ENCODE results near the gene SAFB.
"Not testable (repeated sequence)": the region's sequence is repeated elsewhere in the genome, so short reads cannot be mapped to it uniquely, and the experiment has no call there.

The SAFB gene

GRCh38 chr19:5595129-5595528 lies 27.8 kb upstream of the SAFB start:
- no peak for DNase-seq (ENCODE audit: low read depth, low spot score)

- DNase-seq (ENCODE audit: low read depth, low spot score), result no peak
These were observed 27.1 kb upstream of the SAFB start for GRCh38 chr19:5595745-5596144.

GRCh38 chr19:5600797-5601196 lies 22.1 kb upstream of the SAFB start:
- no peak for DNase-seq (ENCODE audit: low read depth, low spot score)

- DNase-seq (ENCODE audit: low read depth, low spot score), result no peak
These were observed 19.3 kb upstream of the SAFB start for GRCh38 chr19:5603626-5604025.

- no peak for DNase-seq (ENCODE audit: low read depth, low spot score)
These were observed 17.5 kb upstream of the SAFB start for GRCh38 chr19:5605362-5605761.

GRCh38 chr19:5607318-5608275 lies 15.3 kb upstream of the SAFB start:
- DNase-seq (ENCODE audit: low read depth, low spot score), result no peak

- DNase-seq (ENCODE audit: low read depth, low spot score), result no peak
These were observed 14.6 kb upstream of the SAFB start for GRCh38 chr19:5608291-5608690.

- not testable (repeated sequence) for DNase-seq (ENCODE audit: low read depth, low spot score)
These were observed 14.1 kb upstream of the SAFB start for GRCh38 chr19:5608766-5609165.

GRCh38 chr19:5609881-5610448 lies 12.9 kb upstream of the SAFB start:
- DNase-seq (ENCODE audit: low read depth, low spot score), result no peak

GRCh38 chr19:5612891-5613865 lies 9.7 kb upstream of the SAFB start:
- no peak for DNase-seq (ENCODE audit: low read depth, low spot score)

- no peak for DNase-seq (ENCODE audit: low read depth, low spot score)
These were observed 7.0 kb upstream of the SAFB start for GRCh38 chr19:5615756-5616327.

GRCh38 chr19:5617080-5617479 lies 5.8 kb upstream of the SAFB start:
- no peak for DNase-seq (ENCODE audit: low read depth, low spot score)

- no peak for DNase-seq (ENCODE audit: low read depth, low spot score)
These were observed 4.3 kb upstream of the SAFB start for GRCh38 chr19:5618591-5618990.

GRCh38 chr19:5619946-5620345 lies 2.9 kb upstream of the SAFB start:
- DNase-seq (ENCODE audit: low read depth, low spot score), result no peak

- no peak for DNase-seq (ENCODE audit: low read depth, low spot score)
These were observed 1.5 kb upstream of the SAFB start for GRCh38 chr19:5621311-5621944.

GRCh38 chr19:5621945-5622464 lies 878 bp upstream of the SAFB start:
- DNase-seq (ENCODE audit: low read depth, low spot score), result no peak

- DNase-seq (ENCODE audit: low read depth, low spot score), result no peak
These were observed 624 bp downstream of the SAFB start for GRCh38 chr19:5623397-5624017.

- no peak for DNase-seq (ENCODE audit: low read depth, low spot score)
These were observed 1.3 kb downstream of the SAFB start for GRCh38 chr19:5624018-5624663.

GRCh38 chr19:5624741-5625278 lies 1.9 kb downstream of the SAFB start:
- no peak for DNase-seq (ENCODE audit: low read depth, low spot score)

GRCh38 chr19:5625641-5626040 lies 2.8 kb downstream of the SAFB start:
- no peak for DNase-seq (ENCODE audit: low read depth, low spot score)

Measured in activated CD4-positive, CD25-positive, alpha-beta regulatory T cell treated with anti-CD3 and anti-CD28 coated beads, Interleukin-2, amount 50 U/mL, for 16 hours (primary cell).